Skeletal muscle satellite cell (primary cell): Measurements from ENCODE around the gene LAMB4.

ENCODE experiments used
- H3K27me3 ChIP-seq: 2 replicates; pipeline ENCODE4 v1.7.0; 2013; ENCODE audit warnings: low read length; ENCODE audit not compliant: control insufficient read depth, insufficient read depth
- H3K36me3 ChIP-seq: 2 replicates; pipeline ENCODE4 v1.7.0; 2013; ENCODE audit warnings: mild to moderate bottlenecking, control low read depth, low read length; ENCODE audit not compliant: insufficient read depth
- H3K4me1 ChIP-seq: 2 replicates; pipeline ENCODE4 v1.7.0; 2013; ENCODE audit warnings: low read length; ENCODE audit not compliant: control insufficient read depth, insufficient read depth
- H3K4me2 ChIP-seq: 2 replicates; pipeline ENCODE4 v1.7.0; 2013; ENCODE audit warnings: mild to moderate bottlenecking, low read length
- H3K4me3 ChIP-seq: 2 replicates; pipeline ENCODE4 v1.7.0; 2013; ENCODE audit warnings: low read length
- H3K9ac ChIP-seq: 2 replicates; pipeline ENCODE4 v1.7.0; 2013; ENCODE audit warnings: mild to moderate bottlenecking, low read depth, low read length, moderate library complexity
- H3K9me3 ChIP-seq: replicated peaks from 2 replicates; pipeline ENCODE4 v1.7.0; 2013; ENCODE audit warnings: mild to moderate bottlenecking, control low read depth, low read length

LAMB4 gene

GRCh38 chr7:108142675-108143259 lies 12.6 kb upstream of the LAMB4 start:
- H3K4me2 ChIP-seq, result no peak overlapping the region
- no peaks in the 10 kb centered on the region for H3K36me3 ChIP-seq
- H3K27me3 ChIP-seq, result no peaks in the 10 kb centered on the region
- H3K4me1 ChIP-seq, result peaks cover 14% of the 10 kb centered on the region
- no peaks in the 10 kb centered on the region for H3K9me3 ChIP-seq
- no peak overlapping the region for H3K9ac ChIP-seq
- no peak overlapping the region for H3K4me3 ChIP-seq

DNA sequence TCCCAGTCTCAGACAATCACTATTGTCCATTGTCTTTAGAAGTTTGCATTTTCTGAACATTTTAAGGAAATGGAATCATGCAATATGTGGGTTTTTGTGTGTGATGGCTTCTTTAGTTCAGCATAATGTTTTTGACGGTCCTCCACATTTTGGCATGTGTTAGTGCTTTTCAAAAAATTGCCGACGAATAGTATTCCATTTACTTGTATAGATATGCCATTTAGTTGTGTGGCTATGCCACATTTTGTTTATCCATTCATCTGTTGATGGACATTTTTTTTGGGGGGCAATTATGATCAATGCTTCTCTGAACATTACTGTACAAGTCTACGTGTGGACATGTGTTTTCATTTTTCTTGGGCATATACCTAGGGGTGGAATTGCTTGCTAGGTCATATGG lies 12.0 kb upstream of the LAMB4 start:
- Histone ChIP-seq H3K9ac (no peak overlapping the region), H3K27me3 (no peaks in the 10 kb centered on the region), H3K4me1 (peaks cover 14% of the 10 kb centered on the region), H3K9me3 (no peaks in the 10 kb centered on the region), H3K4me3 (no peak overlapping the region), H3K36me3 (no peaks in the 10 kb centered on the region), H3K4me2 (no peak overlapping the region)

- H3K9ac ChIP-seq, result no peak overlapping the region
- no peaks in the 10 kb centered on the region for H3K36me3 ChIP-seq
- no peaks in the 10 kb centered on the region for H3K9me3 ChIP-seq
- H3K4me1 ChIP-seq, result peaks cover 10% of the 10 kb centered on the region
- H3K4me3 ChIP-seq, result no peak overlapping the region
- no peaks in the 10 kb centered on the region for H3K27me3 ChIP-seq
- no peak overlapping the region for H3K4me2 ChIP-seq
These were observed 10.5 kb upstream of the LAMB4 start for GRCh38 chr7:108140671-108141070.

- Histone ChIP-seq H3K9ac (no peak overlapping the region), H3K4me3 (no peak overlapping the region), H3K9me3 (no peaks in the 10 kb centered on the region), H3K4me1 (peaks cover 10% of the 10 kb centered on the region), H3K27me3 (no peaks in the 10 kb centered on the region), H3K4me2 (no peak overlapping the region), H3K36me3 (no peaks in the 10 kb centered on the region)
These were observed 8.8 kb upstream of the LAMB4 start for GRCh38 chr7:108138911-108139310.

- peaks cover 10% of the 10 kb centered on the region for H3K4me1 ChIP-seq
- H3K4me3 ChIP-seq, result no peak overlapping the region
- no peaks in the 10 kb centered on the region for H3K27me3 ChIP-seq
- H3K4me2 ChIP-seq, result no peak overlapping the region
- H3K9me3 ChIP-seq, result no peaks in the 10 kb centered on the region
- no peak overlapping the region for H3K9ac ChIP-seq
- H3K36me3 ChIP-seq, result no peaks in the 10 kb centered on the region
These were observed 7.8 kb upstream of the LAMB4 start for GRCh38 chr7:108137993-108138392.

DNA sequence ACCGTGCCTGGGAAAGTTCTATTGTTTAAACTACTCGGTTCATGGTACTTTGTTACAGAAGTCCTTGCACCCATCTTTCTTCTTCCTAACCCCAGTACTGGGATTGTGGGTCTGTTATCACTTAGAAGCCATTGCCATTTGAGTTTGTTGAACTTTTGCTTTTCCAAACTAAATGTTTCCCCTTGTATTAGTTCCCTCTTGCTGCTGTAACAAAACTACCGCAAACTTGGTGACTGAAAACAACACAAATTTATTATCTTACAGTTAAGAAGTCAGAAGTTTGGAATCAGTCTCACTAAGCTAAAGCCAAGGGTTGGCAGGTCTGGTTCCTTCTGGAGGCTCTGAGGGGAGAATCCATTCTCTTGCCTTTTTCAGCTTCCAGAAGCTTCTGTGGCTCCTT lies 6.9 kb upstream of the LAMB4 start:
- Histone ChIP-seq H3K4me3 (no peak overlapping the region), H3K36me3 (no peaks in the 10 kb centered on the region), H3K4me2 (no peak overlapping the region), H3K9me3 (no peaks in the 10 kb centered on the region), H3K9ac (no peak overlapping the region), H3K27me3 (no peaks in the 10 kb centered on the region), H3K4me1 (peaks cover 10% of the 10 kb centered on the region)

DNA sequence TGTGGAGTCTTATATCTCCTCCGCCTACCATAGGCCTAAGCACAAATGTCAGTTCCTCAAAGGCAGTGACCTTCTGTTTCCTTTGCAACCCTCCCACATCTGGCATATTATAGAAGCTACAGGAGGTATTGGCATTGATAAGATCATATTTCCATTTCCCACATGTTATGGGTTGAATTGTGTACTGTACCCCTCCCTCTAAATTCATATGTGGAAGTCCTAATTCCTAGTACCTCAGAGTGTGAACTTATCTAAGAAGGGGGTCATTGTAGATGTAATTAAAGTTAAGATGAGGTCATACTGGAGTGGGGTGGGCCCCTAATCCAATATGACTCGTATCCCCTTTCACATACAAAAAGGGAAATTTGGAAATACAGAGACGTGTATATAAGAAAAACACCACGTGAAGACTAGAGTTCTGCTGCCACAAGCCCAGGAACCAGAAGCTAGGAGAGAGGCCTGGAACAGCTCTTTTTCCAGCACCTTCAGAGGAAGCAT lies 6.1 kb upstream of the LAMB4 start:
- H3K36me3 ChIP-seq, result no peaks in the 10 kb centered on the region
- H3K27me3 ChIP-seq, result no peaks in the 10 kb centered on the region
- H3K4me1 ChIP-seq, result peaks cover 10% of the 10 kb centered on the region
- H3K4me2 ChIP-seq, result no peak overlapping the region
- no peak overlapping the region for H3K4me3 ChIP-seq
- no peaks in the 10 kb centered on the region for H3K9me3 ChIP-seq
- H3K9ac ChIP-seq, result no peak overlapping the region

GRCh38 chr7:108135446-108136190 lies 5.5 kb upstream of the LAMB4 start:
- H3K36me3 ChIP-seq, result no peaks in the 10 kb centered on the region
- H3K27me3 ChIP-seq, result no peaks in the 10 kb centered on the region
- peaks cover 10% of the 10 kb centered on the region for H3K4me1 ChIP-seq
- H3K4me2 ChIP-seq, result no peak overlapping the region
- no peak overlapping the region for H3K4me3 ChIP-seq
- no peak overlapping the region for H3K9ac ChIP-seq
- H3K9me3 ChIP-seq, result no peaks in the 10 kb centered on the region

- H3K36me3 ChIP-seq, result no peaks in the 10 kb centered on the region
- H3K4me3 ChIP-seq, result no peak overlapping the region
- H3K9me3 ChIP-seq, result no peaks in the 10 kb centered on the region
- no peaks in the 10 kb centered on the region for H3K27me3 ChIP-seq
- H3K4me1 ChIP-seq, result peaks cover 9% of the 10 kb centered on the region
- no peak overlapping the region for H3K4me2 ChIP-seq
- no peak overlapping the region for H3K9ac ChIP-seq
These were observed 4.3 kb upstream of the LAMB4 start for GRCh38 chr7:108134486-108134885.

- Histone ChIP-seq H3K9ac (no peak overlapping the region), H3K27me3 (no peaks in the 10 kb centered on the region), H3K9me3 (no peaks in the 10 kb centered on the region), H3K36me3 (no peaks in the 10 kb centered on the region), H3K4me3 (no peak overlapping the region), H3K4me2 (no peak overlapping the region), H3K4me1 (no peaks in the 10 kb centered on the region)
These were observed 2.5 kb upstream of the LAMB4 start for GRCh38 chr7:108132551-108133265.

- Histone ChIP-seq H3K27me3 (no peaks in the 10 kb centered on the region), H3K36me3 (no peaks in the 10 kb centered on the region), H3K9me3 (no peaks in the 10 kb centered on the region), H3K9ac (no peak overlapping the region), H3K4me3 (no peak overlapping the region), H3K4me2 (no peak overlapping the region), H3K4me1 (no peaks in the 10 kb centered on the region)
These were observed 869 bp downstream of the LAMB4 start for GRCh38 chr7:108129018-108129965.
